GM15510 (cell line): ENCODE data around the gene IRGM.

ENCODE experiments used
- POLR2A ChIP-seq: IDR thresholded peaks from 3 replicates; pipeline ENCODE4 v1.6.1; 2011; ENCODE audit warnings: borderline replicate concordance; ENCODE audit not compliant: insufficient read length; ENCODE audit errors: extremely low read depth

IRGM gene

GRCh38 chr5:150862070-150862469 lies 15.7 kb downstream of the IRGM start:
- TF ChIP-seq POLR2A, result no peak

GRCh38 chr5:150879358-150879757 lies 33.0 kb downstream of the IRGM start:
- TF ChIP-seq POLR2A, result no peak

GRCh38 chr5:150895431-150896428 lies 49.4 kb downstream of the IRGM start:
- no peak for TF ChIP-seq POLR2A
